ENCODE results near the gene ADAMTS17.

ADAMTS17 gene

DNA sequence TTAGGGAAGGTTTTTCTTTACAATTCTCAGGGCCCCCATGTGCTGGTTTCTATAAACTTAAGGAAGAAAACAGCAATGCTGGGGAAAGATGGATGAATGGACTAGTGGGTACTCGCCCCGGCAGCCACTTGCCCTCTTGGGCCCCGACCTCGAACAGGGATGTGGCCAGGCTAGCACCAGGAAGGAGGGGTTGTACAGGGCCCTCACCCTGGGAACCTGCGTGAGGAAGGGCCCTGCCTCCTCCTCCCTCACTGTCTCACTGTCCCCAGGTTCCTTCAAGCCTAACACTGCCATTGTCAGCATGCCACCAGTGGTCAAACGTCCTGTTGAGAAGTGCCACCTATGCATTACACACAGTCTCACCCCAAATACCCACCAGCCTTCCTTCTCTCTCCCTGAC is 9.1 kb downstream of the ADAMTS17 start:
- Histone ChIP-seq H3K4me2 (ENCODE audit: low read length) (no peak overlapping the region), H3K36me3 (ENCODE audit: control insufficient read depth, low read length) (no peaks in the 10 kb centered on the region)

DNA sequence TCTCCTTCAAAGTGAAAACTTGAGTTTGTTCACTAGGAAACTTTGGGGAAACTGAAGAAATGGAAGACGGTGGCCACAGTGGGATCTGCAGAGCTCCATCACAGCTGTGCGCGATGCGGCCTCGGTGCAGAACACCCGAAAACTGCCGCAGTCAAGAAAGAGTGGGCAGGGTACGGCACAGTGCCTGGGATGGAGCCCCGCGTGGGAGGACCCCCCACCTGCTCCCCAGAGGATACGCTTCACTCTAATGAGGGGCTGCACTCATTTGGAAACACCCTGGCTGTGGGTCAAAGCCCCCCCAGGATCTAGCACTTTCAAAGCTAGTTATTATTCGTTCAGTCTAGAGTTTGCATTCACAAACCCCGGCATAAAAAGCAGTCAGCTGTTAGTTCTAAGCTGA is 9.5 kb downstream of the ADAMTS17 start:
- no peak overlapping the region for H3K27ac ChIP-seq (ENCODE audit: low read depth, low read length)
- H3K36me3 ChIP-seq (ENCODE audit: control insufficient read depth, low read length): no peaks in the 10 kb centered on the region
- H3K9me2 ChIP-seq (replicated peaks; ENCODE audit: control insufficient read depth, low read length): no peaks in the 10 kb centered on the region
- no peak overlapping the region for H3K4me2 ChIP-seq (ENCODE audit: low read length)
- H3K4me3 ChIP-seq (ENCODE audit: low read length): no peak overlapping the region
- no peaks in the 10 kb centered on the region for H3F3A ChIP-seq (ENCODE audit: control insufficient read depth, insufficient read depth)
- no peaks in the 10 kb centered on the region for H4K20me1 ChIP-seq (ENCODE audit: control insufficient read depth, insufficient read depth, low read depth, low read length)
- no peak for TF ChIP-seq EZH2phosphoT487 (IDR thresholded peaks at IDR 0.05; ENCODE audit: borderline replicate concordance, low read length)
- TF ChIP-seq, protein P1, sequence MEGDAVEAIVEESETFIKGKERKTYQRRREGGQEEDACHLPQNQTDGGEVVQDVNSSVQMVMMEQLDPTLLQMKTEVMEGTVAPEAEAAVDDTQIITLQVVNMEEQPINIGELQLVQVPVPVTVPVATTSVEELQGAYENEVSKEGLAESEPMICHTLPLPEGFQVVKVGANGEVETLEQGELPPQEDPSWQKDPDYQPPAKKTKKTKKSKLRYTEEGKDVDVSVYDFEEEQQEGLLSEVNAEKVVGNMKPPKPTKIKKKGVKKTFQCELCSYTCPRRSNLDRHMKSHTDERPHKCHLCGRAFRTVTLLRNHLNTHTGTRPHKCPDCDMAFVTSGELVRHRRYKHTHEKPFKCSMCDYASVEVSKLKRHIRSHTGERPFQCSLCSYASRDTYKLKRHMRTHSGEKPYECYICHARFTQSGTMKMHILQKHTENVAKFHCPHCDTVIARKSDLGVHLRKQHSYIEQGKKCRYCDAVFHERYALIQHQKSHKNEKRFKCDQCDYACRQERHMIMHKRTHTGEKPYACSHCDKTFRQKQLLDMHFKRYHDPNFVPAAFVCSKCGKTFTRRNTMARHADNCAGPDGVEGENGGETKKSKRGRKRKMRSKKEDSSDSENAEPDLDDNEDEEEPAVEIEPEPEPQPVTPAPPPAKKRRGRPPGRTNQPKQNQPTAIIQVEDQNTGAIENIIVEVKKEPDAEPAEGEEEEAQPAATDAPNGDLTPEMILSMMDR (IDR thresholded peaks at IDR 0.05; ENCODE audit: low read depth, low read length, poor library complexity, severe bottlenecking): no peak
- no peaks in the 10 kb centered on the region for H3K9me3 ChIP-seq (ENCODE audit: control insufficient read depth, insufficient read depth, low read length)
- no peaks in the 10 kb centered on the region for H3K27me3 ChIP-seq (ENCODE audit: control insufficient read depth, low read length)
- H3K4me1 ChIP-seq (ENCODE audit: control insufficient read depth, low read length): no peaks in the 10 kb centered on the region
- H3K79me2 ChIP-seq (ENCODE audit: control insufficient read depth, low read length): no peaks in the 10 kb centered on the region

More for the DNA sequence above, 9.1 kb downstream of the ADAMTS17 start:
- TF ChIP-seq, protein P1 (IDR thresholded peaks at IDR 0.05; ENCODE audit: low read depth, low read length, poor library complexity, severe bottlenecking): no peak
- TF ChIP-seq EZH2phosphoT487 (IDR thresholded peaks at IDR 0.05; ENCODE audit: borderline replicate concordance, low read length): no peak
- Histone ChIP-seq H3K4me3 (ENCODE audit: low read length) (no peak overlapping the region), H3K27me3 (ENCODE audit: control insufficient read depth, low read length) (no peaks in the 10 kb centered on the region), H4K20me1 (ENCODE audit: control insufficient read depth, insufficient read depth, low read depth, low read length) (no peaks in the 10 kb centered on the region), H3K4me1 (ENCODE audit: control insufficient read depth, low read length) (no peaks in the 10 kb centered on the region), H3F3A (ENCODE audit: control insufficient read depth, insufficient read depth) (no peaks in the 10 kb centered on the region), H3K9me2 (replicated peaks; ENCODE audit: control insufficient read depth, low read length) (no peaks in the 10 kb centered on the region), H3K9me3 (ENCODE audit: control insufficient read depth, insufficient read depth, low read length) (no peaks in the 10 kb centered on the region), H3K79me2 (ENCODE audit: control insufficient read depth, low read length) (no peaks in the 10 kb centered on the region), H3K27ac (ENCODE audit: low read depth, low read length) (no peak overlapping the region)

DNA sequence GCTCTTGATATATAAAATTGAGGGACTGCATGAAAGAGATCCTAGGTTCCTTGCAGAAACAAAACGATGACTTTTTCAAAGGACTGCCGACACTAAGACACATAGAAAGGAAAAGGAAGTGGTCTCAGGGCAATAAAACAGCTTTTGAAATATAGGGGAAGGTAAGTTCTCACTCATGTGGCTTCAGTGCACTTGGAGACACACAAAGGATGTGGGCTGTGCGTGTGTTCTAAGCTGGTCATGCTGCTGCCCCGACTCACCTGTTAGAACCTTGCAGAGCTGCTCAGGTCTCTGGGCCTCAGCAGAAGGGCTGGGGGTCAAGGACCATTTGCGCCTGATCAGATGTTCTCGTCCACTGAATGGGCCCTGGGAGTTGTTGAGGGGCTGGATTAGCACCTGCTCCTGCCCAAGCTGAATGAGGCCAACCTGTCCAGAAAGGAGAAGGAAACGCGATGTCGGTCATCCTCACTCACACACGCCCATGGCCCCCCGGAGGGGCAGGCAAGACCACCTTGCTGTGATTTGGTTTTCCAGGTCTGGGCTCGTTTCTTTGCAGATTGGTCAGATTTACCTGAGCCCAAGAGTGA is 11.1 kb downstream of the ADAMTS17 start:
- Histone ChIP-seq H3K4me1 (ENCODE audit: control insufficient read depth, low read length) (no peaks in the 10 kb centered on the region), H4K20me1 (ENCODE audit: control insufficient read depth, insufficient read depth, low read depth, low read length) (no peaks in the 10 kb centered on the region), H3K4me2 (ENCODE audit: low read length) (no peak overlapping the region), H3K9me3 (ENCODE audit: control insufficient read depth, insufficient read depth, low read length) (no peaks in the 10 kb centered on the region), H3K36me3 (ENCODE audit: control insufficient read depth, low read length) (no peaks in the 10 kb centered on the region), H3K9me2 (replicated peaks; ENCODE audit: control insufficient read depth, low read length) (no peaks in the 10 kb centered on the region), H3K4me3 (ENCODE audit: low read length) (no peak overlapping the region), H3K27me3 (ENCODE audit: control insufficient read depth, low read length) (no peaks in the 10 kb centered on the region), H3K27ac (ENCODE audit: low read depth, low read length) (no peak overlapping the region), H3F3A (ENCODE audit: control insufficient read depth, insufficient read depth) (no peaks in the 10 kb centered on the region), H3K79me2 (ENCODE audit: control insufficient read depth, low read length) (no peaks in the 10 kb centered on the region)
- TF ChIP-seq EZH2phosphoT487 (IDR thresholded peaks at IDR 0.05; ENCODE audit: borderline replicate concordance, low read length): no peak
- TF ChIP-seq, protein P1 (IDR thresholded peaks at IDR 0.05; ENCODE audit: low read depth, low read length, poor library complexity, severe bottlenecking): no peak

Data from DOHH2 (cell line).